Activated CD4-positive, alpha-beta T cell treated with anti-CD3 and anti-CD28 coated beads, Interleukin-10, Interleukin-2, amounts not matched to agents 100 ng/mL and 50 ng/mL, durations not matched to agents 16 hours and 8 hours (primary cell): Measurements from ENCODE around the gene EXD3.

ENCODE experiments used
- DNase-seq: peaks from one replicate; pipeline ENCODE4 v3.0.0-alpha.2; 2020

The EXD3 gene

GRCh38 chr9:137314561-137315560 is 108.1 kb downstream of the EXD3 start:
- DNase-seq: no peak

GRCh38 chr9:137313956-137314560 is 108.9 kb downstream of the EXD3 start:
- no peak for DNase-seq

GRCh38 chr9:137313326-137313936 is 109.5 kb downstream of the EXD3 start:
- DNase-seq: no peak

- no peak for DNase-seq
Measured at GRCh38 chr9:137312852-137313325, 110.1 kb downstream of the EXD3 start.

- no peak for DNase-seq
Measured at GRCh38 chr9:137311986-137312851, 110.7 kb downstream of the EXD3 start.

- DNase-seq: no peak
Measured at GRCh38 chr9:137311171-137311985, 111.6 kb downstream of the EXD3 start.

- no peak for DNase-seq
Measured at GRCh38 chr9:137310189-137311052, 112.5 kb downstream of the EXD3 start.

- DNase-seq: no peak
Measured at GRCh38 chr9:137309368-137310188, 113.4 kb downstream of the EXD3 start.

GRCh38 chr9:137308057-137308619 is 114.8 kb downstream of the EXD3 start:
- DNase-seq: no peak

GRCh38 chr9:137307255-137308056 is 115.5 kb downstream of the EXD3 start:
- DNase-seq: no peak

- DNase-seq: no peak
Measured at GRCh38 chr9:137306850-137307254, 116.1 kb downstream of the EXD3 start.

GRCh38 chr9:137306066-137306849 is 116.7 kb downstream of the EXD3 start:
- DNase-seq: no peak

- DNase-seq: no peak
Measured at GRCh38 chr9:137305798-137306065, 117.2 kb downstream of the EXD3 start.

GRCh38 chr9:137305060-137305797 is 117.7 kb downstream of the EXD3 start:
- peak; percentile 72 for DNase-seq

GRCh38 chr9:137304383-137305059 is 118.4 kb downstream of the EXD3 start:
- DNase-seq: no peak

GRCh38 chr9:137303893-137304382 is 119.0 kb downstream of the EXD3 start:
- no peak for DNase-seq
